ENCODE measurements around the gene DNPEP.

DNPEP gene

DNA sequence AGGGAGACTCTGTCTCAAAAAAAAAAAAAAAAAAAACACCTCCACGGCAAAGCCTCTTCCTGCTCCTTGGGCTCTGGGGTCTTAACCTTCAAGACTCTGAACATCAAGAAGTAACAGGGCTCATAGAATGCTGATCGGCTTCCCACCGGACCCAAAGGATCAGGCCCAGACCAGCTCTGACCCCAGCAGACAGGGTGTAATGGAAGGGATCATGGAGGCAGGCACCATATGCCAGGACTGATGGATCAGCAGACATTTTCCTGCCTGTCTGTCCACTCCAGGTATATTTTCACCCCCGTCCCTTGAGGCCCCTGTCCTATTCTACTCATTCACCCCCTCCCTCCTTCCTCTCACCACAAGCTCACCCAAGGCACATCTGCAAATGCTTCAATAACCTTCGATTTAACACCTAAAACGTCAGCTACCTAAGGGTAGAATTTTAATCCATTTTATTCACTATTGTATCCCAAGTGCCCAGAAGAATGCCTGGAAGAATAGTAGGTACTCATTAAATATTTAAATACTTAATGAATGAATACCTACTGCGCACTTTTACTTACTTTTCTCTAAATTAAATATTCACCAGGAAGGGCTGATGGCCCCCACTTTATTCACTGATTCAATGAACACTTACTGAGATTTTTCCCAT is 42.4 kb upstream of the DNPEP start:
- no peaks in the 10 kb centered on the region; the same call in 1 of the 2 replicates for H3K27me3 ChIP-seq (ENCODE audit: insufficient read depth, low read depth)
- no peak overlapping the region for H3K4me3 ChIP-seq (IDR thresholded peaks at IDR 0.05; ENCODE audit: insufficient read depth, low read depth, low read length)
- no peaks in the 10 kb centered on the region for H3K4me1 ChIP-seq (ENCODE audit: low read depth, poor library complexity, severe bottlenecking)
- TF ChIP-seq, protein P1, sequence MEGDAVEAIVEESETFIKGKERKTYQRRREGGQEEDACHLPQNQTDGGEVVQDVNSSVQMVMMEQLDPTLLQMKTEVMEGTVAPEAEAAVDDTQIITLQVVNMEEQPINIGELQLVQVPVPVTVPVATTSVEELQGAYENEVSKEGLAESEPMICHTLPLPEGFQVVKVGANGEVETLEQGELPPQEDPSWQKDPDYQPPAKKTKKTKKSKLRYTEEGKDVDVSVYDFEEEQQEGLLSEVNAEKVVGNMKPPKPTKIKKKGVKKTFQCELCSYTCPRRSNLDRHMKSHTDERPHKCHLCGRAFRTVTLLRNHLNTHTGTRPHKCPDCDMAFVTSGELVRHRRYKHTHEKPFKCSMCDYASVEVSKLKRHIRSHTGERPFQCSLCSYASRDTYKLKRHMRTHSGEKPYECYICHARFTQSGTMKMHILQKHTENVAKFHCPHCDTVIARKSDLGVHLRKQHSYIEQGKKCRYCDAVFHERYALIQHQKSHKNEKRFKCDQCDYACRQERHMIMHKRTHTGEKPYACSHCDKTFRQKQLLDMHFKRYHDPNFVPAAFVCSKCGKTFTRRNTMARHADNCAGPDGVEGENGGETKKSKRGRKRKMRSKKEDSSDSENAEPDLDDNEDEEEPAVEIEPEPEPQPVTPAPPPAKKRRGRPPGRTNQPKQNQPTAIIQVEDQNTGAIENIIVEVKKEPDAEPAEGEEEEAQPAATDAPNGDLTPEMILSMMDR (conservative IDR thresholded peaks at IDR 0.05; ENCODE audit: low read depth, low read length): no peak
- H4K20me1 ChIP-seq (ENCODE audit: insufficient read depth): no peaks in the 10 kb centered on the region
- H3K79me2 ChIP-seq (ENCODE audit: insufficient read depth, low read depth): no peaks in the 10 kb centered on the region
- H3K9ac ChIP-seq: no peak overlapping the region
- no peak overlapping the region for H3K4me2 ChIP-seq
- H3K27ac ChIP-seq: no peak overlapping the region
- H2AFZ ChIP-seq (ENCODE audit: low read depth): no peak overlapping the region
- no peaks in the 10 kb centered on the region for H3K36me3 ChIP-seq (ENCODE audit: insufficient read depth)

DNA sequence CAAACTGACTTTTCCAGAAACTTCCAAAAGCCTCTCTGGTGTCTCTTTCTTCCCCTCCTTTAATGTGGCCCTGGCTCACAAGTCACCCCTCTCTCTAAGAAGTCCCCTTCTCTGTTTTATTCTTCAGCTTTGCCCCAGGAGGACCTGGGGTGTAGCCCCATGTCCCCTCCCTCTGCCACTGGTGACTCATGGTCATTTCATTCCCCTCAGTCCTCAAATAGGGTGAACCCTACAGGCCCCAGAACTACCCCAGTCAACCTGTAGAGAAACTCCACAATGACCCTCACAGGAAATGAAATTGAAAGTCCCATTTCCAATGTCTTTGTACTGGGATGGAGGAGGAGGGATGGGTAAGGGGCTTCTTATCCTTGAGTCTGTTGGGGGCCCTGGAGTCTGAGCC is 40.8 kb upstream of the DNPEP start:
- Histone ChIP-seq H3K36me3 (ENCODE audit: insufficient read depth) (no peaks in the 10 kb centered on the region), H3K27ac (no peak overlapping the region), H3K4me1 (ENCODE audit: low read depth, poor library complexity, severe bottlenecking) (no peaks in the 10 kb centered on the region), H3K4me3 (IDR thresholded peaks at IDR 0.05; ENCODE audit: insufficient read depth, low read depth, low read length) (no peak overlapping the region), H3K9ac (no peak overlapping the region), H3K4me2 (no peak overlapping the region), H4K20me1 (ENCODE audit: insufficient read depth) (no peaks in the 10 kb centered on the region), H3K79me2 (ENCODE audit: insufficient read depth, low read depth) (no peaks in the 10 kb centered on the region), H2AFZ (ENCODE audit: low read depth) (no peak overlapping the region), H3K27me3 (ENCODE audit: insufficient read depth, low read depth) (no peaks in the 10 kb centered on the region; the same call in 1 of the 2 replicates)
- TF ChIP-seq, protein P1 (conservative IDR thresholded peaks at IDR 0.05; ENCODE audit: low read depth, low read length): no peak

DNA sequence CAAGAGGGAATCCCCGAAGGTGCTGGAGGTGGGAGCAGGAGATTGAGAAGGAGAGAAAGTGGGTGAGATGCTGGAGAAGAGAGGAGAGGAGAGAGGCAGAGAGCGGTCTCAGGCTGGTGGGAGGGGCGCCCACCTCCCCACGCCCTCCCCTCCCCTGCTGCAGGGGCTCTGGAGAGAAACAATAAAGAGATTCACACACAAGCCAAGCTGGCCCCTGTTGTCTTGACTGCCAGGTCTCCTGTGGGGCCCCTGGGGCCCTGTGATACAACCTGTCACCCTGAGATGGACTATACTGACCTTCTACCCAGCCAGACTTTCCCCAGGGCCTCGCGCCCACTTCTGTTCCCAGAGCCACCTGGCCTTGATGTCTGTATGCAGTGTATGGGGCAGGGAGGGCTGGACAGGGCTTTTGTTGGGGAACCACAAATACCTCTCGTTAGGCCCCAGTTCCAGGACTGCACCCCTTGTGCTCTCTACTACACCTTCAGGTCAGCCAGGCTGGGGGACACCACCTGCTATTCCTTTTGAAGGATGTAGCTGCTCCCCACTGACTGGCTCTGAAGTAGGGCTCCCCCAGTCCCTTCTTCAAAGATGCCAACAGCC is 38.9 kb upstream of the DNPEP start:
- H3K9ac ChIP-seq: no peak overlapping the region
- no peaks in the 10 kb centered on the region for H3K4me1 ChIP-seq (ENCODE audit: low read depth, poor library complexity, severe bottlenecking)
- no peak overlapping the region for H3K4me2 ChIP-seq
- H3K27ac ChIP-seq: no peak overlapping the region
- no peaks in the 10 kb centered on the region for H3K36me3 ChIP-seq (ENCODE audit: insufficient read depth)
- TF ChIP-seq, protein P1 (conservative IDR thresholded peaks at IDR 0.05; ENCODE audit: low read depth, low read length): no peak
- no peaks in the 10 kb centered on the region for H4K20me1 ChIP-seq (ENCODE audit: insufficient read depth)
- H2AFZ ChIP-seq (ENCODE audit: low read depth): no peak overlapping the region
- H3K4me3 ChIP-seq (IDR thresholded peaks at IDR 0.05; ENCODE audit: insufficient read depth, low read depth, low read length): no peak overlapping the region
- no peaks in the 10 kb centered on the region for H3K79me2 ChIP-seq (ENCODE audit: insufficient read depth, low read depth)
- H3K27me3 ChIP-seq (ENCODE audit: insufficient read depth, low read depth): no peaks in the 10 kb centered on the region; the same call in 1 of the 2 replicates

DNA sequence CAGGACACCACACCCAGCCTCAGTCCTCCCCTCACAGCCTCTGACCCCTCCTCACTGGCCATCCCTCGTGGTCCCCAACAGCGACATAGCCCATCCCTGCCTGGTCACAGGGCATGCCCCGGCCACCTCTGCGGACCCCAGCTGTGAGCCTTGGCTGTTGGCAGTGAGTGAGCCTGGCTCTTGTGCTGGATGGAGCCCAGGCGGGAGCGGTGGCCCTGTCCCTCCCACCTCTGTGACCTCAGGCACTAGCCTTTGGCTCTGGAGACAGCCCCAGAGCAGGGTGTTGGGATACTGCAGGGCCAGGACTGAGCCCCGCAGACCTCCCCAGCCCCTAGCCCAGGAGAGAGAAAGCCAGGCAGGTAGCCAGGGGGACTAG is 38.3 kb upstream of the DNPEP start:
- Histone ChIP-seq H2AFZ (ENCODE audit: low read depth) (no peak overlapping the region), H3K79me2 (ENCODE audit: insufficient read depth, low read depth) (no peaks in the 10 kb centered on the region), H3K36me3 (ENCODE audit: insufficient read depth) (no peaks in the 10 kb centered on the region), H3K4me3 (IDR thresholded peaks at IDR 0.05; ENCODE audit: insufficient read depth, low read depth, low read length) (no peak overlapping the region), H3K4me2 (no peak overlapping the region), H3K4me1 (ENCODE audit: low read depth, poor library complexity, severe bottlenecking) (no peaks in the 10 kb centered on the region), H3K27ac (no peak overlapping the region), H4K20me1 (ENCODE audit: insufficient read depth) (no peaks in the 10 kb centered on the region), H3K27me3 (ENCODE audit: insufficient read depth, low read depth) (no peaks in the 10 kb centered on the region; the same call in 1 of the 2 replicates), H3K9ac (no peak overlapping the region)
- TF ChIP-seq, protein P1 (conservative IDR thresholded peaks at IDR 0.05; ENCODE audit: low read depth, low read length): no peak

All from KMS-11 (cell line).